Endodermal cell (in vitro differentiated cells): ENCODE data around the gene AMPD3. TPM values are rescaled to one million over a fixed set of nuclear protein-coding genes. Genes with fewer than 3 reads are reported as not detected.
A peak's percentile ranks its signal among the peaks of the same experiment; 100 is the strongest.

ENCODE experiments used
- DNase-seq: peaks from one replicate; pipeline ENCODE4 v3.0.0-alpha.2; 2017
- H3K27ac ChIP-seq: 2 replicates; pipeline ENCODE4 v1.5.1; 2013; ENCODE audit warnings: mild to moderate bottlenecking, low read depth, low read length, moderate library complexity
- H3K27me3 ChIP-seq: 2 replicates; pipeline ENCODE4 v1.6.1; 2013; ENCODE audit warnings: mild to moderate bottlenecking, low read length, moderate library complexity; ENCODE audit not compliant: insufficient read depth, control insufficient read depth, poor library complexity, severe bottlenecking
- H3K36me3 ChIP-seq: 2 replicates; pipeline ENCODE4 v1.7.0; 2013; ENCODE audit warnings: mild to moderate bottlenecking, low read length, moderate library complexity; ENCODE audit not compliant: control insufficient read depth, insufficient read depth
- H3K4me1 ChIP-seq: one replicate; pipeline ENCODE4 v1.7.0; 2013; ENCODE audit warnings: low read length; ENCODE audit not compliant: control insufficient read depth, insufficient read depth
- H3K4me3 ChIP-seq: 2 replicates; pipeline ENCODE4 v1.5.1; 2013; ENCODE audit warnings: mild to moderate bottlenecking, low read length, moderate library complexity
- H3K9ac ChIP-seq: 2 replicates; pipeline ENCODE4 v1.6.1; 2013; ENCODE audit warnings: mild to moderate bottlenecking, low read length, moderate library complexity; ENCODE audit not compliant: poor library complexity, severe bottlenecking; ENCODE audit errors: extremely low read depth
- H3K9me3 ChIP-seq: 2 replicates; pipeline ENCODE4 v1.6.1; 2013; ENCODE audit warnings: mild to moderate bottlenecking, low read length, moderate library complexity; ENCODE audit not compliant: control insufficient read depth
- H3K27ac Mint-ChIP-seq: 2 replicates; pipeline ENCODE4 v1.8.0; 2020; ENCODE audit warnings: mixed read lengths
- H3K27me3 Mint-ChIP-seq: 2 replicates; pipeline ENCODE4 v1.8.0; 2021; ENCODE audit warnings: mild to moderate bottlenecking, mixed read lengths; ENCODE audit not compliant: insufficient read depth
- H3K36me3 Mint-ChIP-seq: 2 replicates; pipeline ENCODE4 v1.8.0; 2020; ENCODE audit warnings: low read depth, mixed read lengths
- H3K4me1 Mint-ChIP-seq: 2 replicates; pipeline ENCODE4 v1.8.0; 2020; ENCODE audit warnings: mixed read lengths
- H3K4me3 Mint-ChIP-seq: 2 replicates; pipeline ENCODE4 v1.8.0; 2020; ENCODE audit warnings: mild to moderate bottlenecking, moderate library complexity, mixed read lengths
- H3K9me3 Mint-ChIP-seq: 2 replicates; pipeline ENCODE4 v1.8.0; 2020; ENCODE audit warnings: mild to moderate bottlenecking, mixed read lengths
- CTCF ChIP-seq: fragments of 200-600 bp; sonication (generic); conservative IDR thresholded peaks from 2 replicates; pipeline ENCODE4 v1.5.0; 2021; ENCODE audit warnings: antibody characterized with exemption, mild to moderate bottlenecking
- WGBS, 2 experiments: methylation state at CpG; one replicate each; pipeline versions ENCODE4 v1.1.5 to v1.1.7; 2013; ENCODE audit warnings: missing lambda C conversion rate in 2 of 2, mixed read lengths in 1 of 2; ENCODE audit not compliant: insufficient coverage in 1 of 2, insufficient read length in 1 of 2; 5-methylcytosine and 5-hydroxymethylcytosine counted together
- total RNA-seq, 2 donors: library from RNA; stranded (reverse); fragmentation: NEBNext Ultra II Directional in 1 of 2; extraction: Animal tissue kit (Norgen Biotek cat#: 25700) in 1 of 2; gene quantifications; 2 replicates in 1 of 2; 3 replicates in 1 of 2; pipeline ENCODE4 v1.2.1, GENCODE V29; 2021

AMPD3 gene
- total RNA-seq, 2 donors from 2014 or later: 7.1 to 7.9 TPM

DNA sequence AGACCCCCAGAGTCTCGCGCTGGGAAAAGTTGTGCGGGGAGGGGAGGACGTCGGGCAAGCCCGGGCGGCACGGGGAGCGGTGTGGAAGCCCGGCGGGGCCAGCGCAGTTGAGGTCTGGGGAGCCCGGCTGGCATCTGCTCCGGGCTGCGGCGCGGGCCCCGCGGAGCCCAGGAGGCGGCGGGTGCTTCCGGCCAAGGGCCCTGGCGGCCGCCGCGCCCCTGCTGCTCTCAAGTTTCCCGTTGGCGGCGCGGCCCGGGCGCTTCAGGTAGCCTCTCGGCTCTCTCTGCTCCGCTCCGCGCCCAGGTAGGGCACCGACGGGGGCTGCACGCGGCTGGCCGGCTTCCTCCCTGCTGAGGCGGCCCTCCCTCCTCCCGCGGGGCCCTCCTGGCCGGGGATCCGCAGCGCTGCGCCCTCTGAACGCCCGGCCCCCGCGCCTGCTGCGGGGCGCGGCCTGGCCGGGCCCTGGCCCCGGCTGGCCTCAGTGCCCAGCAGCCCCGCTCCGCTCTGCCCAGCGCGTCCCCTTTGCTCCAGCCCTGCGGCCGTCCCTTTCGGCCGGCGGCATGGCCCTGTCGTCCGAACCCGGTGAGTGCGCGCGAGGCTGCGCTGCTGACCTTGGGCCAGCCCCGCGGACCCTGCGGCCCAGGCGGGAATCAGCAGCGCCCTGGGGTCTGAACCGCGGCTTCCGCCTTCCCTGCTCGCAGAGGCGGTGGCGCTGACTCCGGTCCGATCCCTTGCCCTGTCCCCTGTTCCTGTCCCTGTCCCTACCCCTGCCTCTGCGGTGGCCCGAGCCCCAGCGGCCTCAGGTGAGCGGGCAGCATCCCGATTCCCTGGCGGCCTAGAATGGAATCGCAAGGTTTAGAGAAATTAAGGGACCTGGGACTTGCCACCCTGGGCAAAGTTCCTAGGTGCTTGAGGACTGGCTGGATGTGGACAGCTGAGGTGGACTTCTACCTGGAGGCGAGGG, 4.3 kb upstream of the AMPD3 start:
- Mint-ChIP-seq H3K9me3 (no peaks in the 10 kb centered on the region), H3K4me1 (peaks cover 18% of the 10 kb centered on the region), H3K27ac (no peak overlapping the region), H3K27me3 (peaks cover 38% of the 10 kb centered on the region), H3K4me3 (peak overlapping the region; percentile 63), H3K36me3 (no peaks in the 10 kb centered on the region)
- 0 to 4% methylated on average over 7 to 94 of the region's 94 CpGs for WGBS, 2 experiments
- Histone ChIP-seq H3K9me3 (no peaks in the 10 kb centered on the region), H3K36me3 (no peaks in the 10 kb centered on the region), H3K4me1 (peaks cover 3% of the 10 kb centered on the region), H3K4me3 (peak overlapping the region; percentile 75), H3K27ac (no peak overlapping the region), H3K9ac (peak overlapping the region; percentile 40), H3K27me3 (peaks cover 20% of the 10 kb centered on the region)
- TF ChIP-seq CTCF: peak; percentile 84
- DNase-seq: peak; percentile 95

GRCh38 chr11:10451426-10452116, 3.5 kb upstream of the AMPD3 start:
- no peak overlapping the region for H3K4me3 ChIP-seq
- no peaks in the 10 kb centered on the region for H3K36me3 ChIP-seq
- H3K27me3 ChIP-seq: peaks cover 20% of the 10 kb centered on the region
- Mint-ChIP-seq H3K36me3 (no peaks in the 10 kb centered on the region), H3K4me3 (peak overlapping the region; percentile 63), H3K27ac (no peak overlapping the region), H3K27me3 (peaks cover 38% of the 10 kb centered on the region), H3K4me1 (peaks cover 26% of the 10 kb centered on the region), H3K9me3 (no peaks in the 10 kb centered on the region)
- H3K27ac ChIP-seq: no peak overlapping the region
- peaks cover 9% of the 10 kb centered on the region for H3K4me1 ChIP-seq
- H3K9ac ChIP-seq: no peak overlapping the region
- no peaks in the 10 kb centered on the region for H3K9me3 ChIP-seq
- WGBS, 2 experiments: 68 to 96% methylated on average over 2 to 4 of the region's 4 CpGs
- TF ChIP-seq CTCF: no peak
- DNase-seq: no peak

DNA sequence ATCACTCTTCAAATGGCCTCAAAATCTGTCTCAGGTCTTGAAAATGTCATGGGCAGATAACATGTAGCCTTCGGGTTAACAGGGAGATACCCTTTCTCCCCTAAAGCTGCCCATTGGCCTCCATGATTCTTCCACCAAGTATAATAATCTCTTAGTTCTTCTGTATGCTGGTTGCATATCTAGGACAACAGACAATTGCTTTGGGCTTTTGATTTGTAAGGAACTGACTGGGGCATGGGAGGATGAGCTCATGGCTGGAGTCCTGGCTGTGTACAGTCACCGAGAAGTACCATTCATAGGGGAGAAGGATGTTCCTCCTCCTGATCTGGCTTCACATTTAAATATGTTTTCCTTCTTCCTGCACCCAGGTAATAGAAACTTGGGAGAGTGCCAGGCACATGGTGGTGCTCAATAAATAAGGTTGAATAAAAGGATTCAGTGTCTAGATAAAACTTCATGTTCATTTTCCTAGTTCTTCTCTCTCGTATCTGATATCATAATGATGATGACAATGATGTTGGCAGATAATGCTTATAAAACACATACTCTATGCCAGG, 2.8 kb upstream of the AMPD3 start:
- H3K36me3 Mint-ChIP-seq: no peaks in the 10 kb centered on the region
- peaks cover 10% of the 10 kb centered on the region for H3K4me1 ChIP-seq
- H3K4me3 Mint-ChIP-seq: no peak overlapping the region

More for the DNA sequence above, 2.8 kb upstream of the AMPD3 start:
- Histone ChIP-seq H3K9me3 (no peaks in the 10 kb centered on the region), H3K36me3 (no peaks in the 10 kb centered on the region), H3K4me3 (no peak overlapping the region), H3K27me3 (peaks cover 20% of the 10 kb centered on the region), H3K27ac (no peak overlapping the region), H3K9ac (no peak overlapping the region)
- WGBS, 2 experiments: 89 to 100% methylated on average over 2 to 3 of the region's 3 CpGs
- H3K4me1 Mint-ChIP-seq: peaks cover 28% of the 10 kb centered on the region
- H3K27ac Mint-ChIP-seq: no peak overlapping the region
- H3K9me3 Mint-ChIP-seq: no peaks in the 10 kb centered on the region
- peak; percentile 23 for DNase-seq
- H3K27me3 Mint-ChIP-seq: peaks cover 38% of the 10 kb centered on the region
- no peak for TF ChIP-seq CTCF
